Measurements from ENCODE around the gene NDUFB7. TPM values are rescaled to one million over a fixed set of nuclear protein-coding genes. Genes with fewer than 3 reads are reported as not detected.
"Not testable (repeated sequence)": the region's sequence is repeated elsewhere in the genome, so short reads cannot be mapped to it uniquely, and the experiment has no call there.

Gene NDUFB7
- total and polyA plus RNA-seq, 2 experiments from 2014 or later, result 244 to 316 TPM

DNA sequence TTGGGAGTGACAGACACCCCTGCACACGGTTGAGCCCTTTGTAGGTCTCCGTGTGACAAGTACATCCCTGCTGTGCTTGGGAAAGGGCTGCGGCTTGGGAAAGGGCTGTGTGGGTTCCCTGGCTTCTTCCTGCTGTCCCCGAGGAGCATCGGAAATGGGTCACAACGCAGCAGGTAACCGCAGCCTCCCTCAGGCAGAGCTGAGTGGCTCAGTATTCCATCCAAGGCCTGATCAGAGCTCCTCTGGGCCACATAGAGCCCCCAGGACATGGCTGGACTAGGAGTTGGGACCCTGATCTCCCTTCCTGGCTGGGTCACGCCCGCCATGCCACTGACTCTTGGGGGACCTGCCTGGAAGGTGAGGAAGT is 26.2 kb downstream of the NDUFB7 start:
- no peak overlapping the region for H2AFZ ChIP-seq
- no peak for DNase-seq
- in situ Hi-C loops (cut with MboI), result no loop called here
- peaks cover 6% of the 10 kb centered on the region; the same call in 1 of the 2 replicates for H3K79me2 ChIP-seq (ENCODE audit: insufficient read depth)
- H3K27me3 ChIP-seq (replicated peaks; ENCODE audit: insufficient read depth), result no peaks in the 10 kb centered on the region
- H3K9ac ChIP-seq, result no peak overlapping the region
- H3K36me3 ChIP-seq (ENCODE audit: low read depth), result no peaks in the 10 kb centered on the region
- H3K4me3 ChIP-seq, result no peak overlapping the region
- no peaks in the 10 kb centered on the region for H3K9me2 ChIP-seq (ENCODE audit: insufficient read depth)
- TF ChIP-seq EZH2 (IDR thresholded peaks at IDR 0.05; ENCODE audit: insufficient read depth, poor library complexity, severe bottlenecking) (no peak), EZH2phosphoT487 (IDR thresholded peaks at IDR 0.05; ENCODE audit: insufficient read depth, low read depth) (no peak)
- H3K4me1 ChIP-seq (ENCODE audit: insufficient read depth), result no peaks in the 10 kb centered on the region
- no peaks in the 10 kb centered on the region for H4K20me1 ChIP-seq (ENCODE audit: insufficient read depth)
- H3K4me2 ChIP-seq (ENCODE audit: unreplicated experiment), result no peak overlapping the region
- no peak overlapping the region for H3K27ac ChIP-seq
- H3F3A ChIP-seq (ENCODE audit: insufficient read depth), result no peaks in the 10 kb centered on the region
- no peaks in the 10 kb centered on the region for H3K9me3 ChIP-seq (ENCODE audit: low read depth)
- 86 to 91% methylated on average over 9 of the region's 9 CpGs for WGBS, 2 experiments (ENCODE audit: low coverage in 1 of 2, low lambda C conversion rate in 2 of 2, missing lambda C conversion rate in 2 of 2)

DNA sequence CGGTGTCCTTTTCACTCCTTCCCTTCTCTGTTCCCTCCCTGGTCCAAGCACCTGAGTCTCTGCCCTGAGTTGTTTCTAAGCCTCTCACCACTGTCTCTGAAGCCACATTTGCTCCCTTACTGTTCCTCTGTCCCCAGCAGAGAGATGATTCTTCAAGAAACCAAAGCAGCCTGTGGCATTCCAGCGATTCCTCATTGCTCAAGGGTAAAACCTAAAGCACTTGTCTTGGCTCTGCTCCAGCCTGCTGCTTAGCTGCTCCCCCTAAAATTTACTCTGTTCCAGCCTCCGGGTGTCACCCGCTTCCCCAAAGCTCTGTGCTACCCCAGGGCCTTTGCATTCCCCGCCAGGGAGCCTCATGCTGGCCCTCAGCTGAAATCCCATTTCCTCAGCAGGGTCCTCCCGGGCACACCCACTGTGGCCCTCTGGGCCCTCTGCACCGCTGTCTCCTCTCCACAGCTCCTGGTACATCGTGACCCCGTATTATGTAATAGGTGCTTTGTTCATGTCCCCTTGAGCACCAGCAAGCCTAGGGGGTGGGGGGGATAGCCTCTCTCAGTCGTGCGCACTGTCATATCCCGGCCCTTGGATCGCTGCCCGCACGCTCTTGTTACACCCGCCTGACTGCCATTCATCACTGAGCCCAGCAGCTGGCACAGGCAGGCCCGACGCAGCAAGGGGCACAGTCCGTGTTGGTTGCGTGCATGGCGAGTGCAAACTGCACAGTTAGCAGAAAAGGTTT is 26.7 kb downstream of the NDUFB7 start:
- no peak overlapping the region for H3K4me2 ChIP-seq (ENCODE audit: unreplicated experiment)

DNA sequence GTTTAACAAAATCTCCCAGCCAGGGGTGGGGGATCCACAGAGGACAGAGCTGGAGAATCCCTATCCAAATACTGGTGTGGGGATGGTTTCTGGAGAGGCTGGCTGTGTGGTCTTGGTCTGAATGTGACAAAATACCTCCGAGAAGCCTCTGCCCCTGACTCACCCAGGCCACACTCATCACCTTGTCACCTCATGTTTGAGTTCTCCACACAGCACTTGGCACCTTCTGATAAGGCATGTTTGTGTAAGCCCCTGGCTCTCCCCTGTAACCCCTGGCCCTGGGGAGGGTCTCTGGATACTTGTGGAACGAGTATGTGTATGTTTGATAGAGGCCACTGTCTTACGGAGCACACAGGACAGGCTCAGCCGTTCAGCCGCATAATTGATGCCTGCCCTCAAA is 27.8 kb downstream of the NDUFB7 start:
- H3K9me2 ChIP-seq (ENCODE audit: insufficient read depth), result no peaks in the 10 kb centered on the region
- peaks cover 6% of the 10 kb centered on the region; the same call in 1 of the 2 replicates for H3K79me2 ChIP-seq (ENCODE audit: insufficient read depth)
- no peak overlapping the region for H3K4me3 ChIP-seq
- H3K4me2 ChIP-seq (ENCODE audit: unreplicated experiment), result no peak overlapping the region
- no peak for DNase-seq
- H3K4me1 ChIP-seq (ENCODE audit: insufficient read depth), result no peaks in the 10 kb centered on the region
- H3K27me3 ChIP-seq (replicated peaks; ENCODE audit: insufficient read depth), result no peaks in the 10 kb centered on the region
- no peaks in the 10 kb centered on the region for H3F3A ChIP-seq (ENCODE audit: insufficient read depth)
- H4K20me1 ChIP-seq (ENCODE audit: insufficient read depth), result no peaks in the 10 kb centered on the region
- H3K9me3 ChIP-seq (ENCODE audit: low read depth), result no peaks in the 10 kb centered on the region
- H3K36me3 ChIP-seq (ENCODE audit: low read depth), result no peaks in the 10 kb centered on the region
- TF ChIP-seq EZH2phosphoT487 (IDR thresholded peaks at IDR 0.05; ENCODE audit: insufficient read depth, low read depth), result no peak
- no peak for TF ChIP-seq EZH2 (IDR thresholded peaks at IDR 0.05; ENCODE audit: insufficient read depth, poor library complexity, severe bottlenecking)
- H3K9ac ChIP-seq, result no peak overlapping the region
- in situ Hi-C loops (cut with MboI), result no loop called here
- H2AFZ ChIP-seq, result no peak overlapping the region
- H3K27ac ChIP-seq, result no peak overlapping the region
- WGBS, 2 experiments (ENCODE audit: low coverage in 1 of 2, low lambda C conversion rate in 2 of 2, missing lambda C conversion rate in 2 of 2), result 83% methylated on average over 5 of the region's 5 CpGs

More for the DNA sequence above, 26.7 kb downstream of the NDUFB7 start:
- no peaks in the 10 kb centered on the region for H3K36me3 ChIP-seq (ENCODE audit: low read depth)
- TF ChIP-seq EZH2 (IDR thresholded peaks at IDR 0.05; ENCODE audit: insufficient read depth, poor library complexity, severe bottlenecking) (no peak), EZH2phosphoT487 (IDR thresholded peaks at IDR 0.05; ENCODE audit: insufficient read depth, low read depth) (no peak)
- H3K9me2 ChIP-seq (ENCODE audit: insufficient read depth), result no peaks in the 10 kb centered on the region
- no peaks in the 10 kb centered on the region for H3F3A ChIP-seq (ENCODE audit: insufficient read depth)
- H4K20me1 ChIP-seq (ENCODE audit: insufficient read depth), result no peaks in the 10 kb centered on the region
- H3K9ac ChIP-seq, result no peak overlapping the region
- no peak overlapping the region for H2AFZ ChIP-seq
- 91% methylated on average over 21 of the region's 21 CpGs for WGBS, 2 experiments (ENCODE audit: low coverage in 1 of 2, low lambda C conversion rate in 2 of 2, missing lambda C conversion rate in 2 of 2)
- H3K79me2 ChIP-seq (ENCODE audit: insufficient read depth), result peaks cover 6% of the 10 kb centered on the region; the same call in 1 of the 2 replicates
- H3K9me3 ChIP-seq (ENCODE audit: low read depth), result no peaks in the 10 kb centered on the region
- H3K4me3 ChIP-seq, result no peak overlapping the region
- no peak overlapping the region for H3K27ac ChIP-seq
- DNase-seq, result no peak
- no peaks in the 10 kb centered on the region for H3K27me3 ChIP-seq (replicated peaks; ENCODE audit: insufficient read depth)
- H3K4me1 ChIP-seq (ENCODE audit: insufficient read depth), result no peaks in the 10 kb centered on the region
- in situ Hi-C loops (cut with MboI), result no loop called here

DNA sequence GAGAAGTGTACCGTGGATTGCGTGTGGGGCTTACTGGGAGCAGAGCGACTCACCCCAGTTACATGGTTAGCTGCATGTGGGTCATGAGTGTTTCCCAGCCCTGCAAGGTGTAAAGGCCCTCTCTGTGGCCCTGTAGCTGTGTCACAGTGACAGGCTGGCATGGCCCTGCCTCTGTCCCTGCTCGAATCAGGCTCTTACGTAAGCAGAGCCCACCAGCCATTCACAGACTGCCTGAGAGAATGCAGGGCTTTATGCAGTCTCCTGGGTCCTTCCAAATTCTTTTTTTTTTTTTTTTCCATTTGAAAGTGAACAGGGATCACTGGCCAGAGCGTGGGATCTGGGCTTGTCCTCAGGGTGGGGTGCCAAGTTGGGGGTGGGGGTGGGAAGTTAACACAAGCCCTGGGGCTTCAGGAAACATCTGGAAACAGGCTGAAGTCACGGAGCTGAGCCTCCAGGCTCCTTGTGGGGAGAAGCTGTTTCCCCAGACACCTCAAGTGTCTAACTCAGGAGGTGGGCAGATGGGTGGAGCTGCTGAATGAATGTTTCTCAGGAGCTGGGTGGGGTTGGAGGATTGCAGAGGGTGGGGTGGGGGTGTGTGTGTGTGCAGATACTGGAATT is 29.0 kb downstream of the NDUFB7 start:
- H3K36me3 ChIP-seq (ENCODE audit: low read depth), result no peaks in the 10 kb centered on the region
- peak; percentile 77 for DNase-seq
- H3K9me3 ChIP-seq (ENCODE audit: low read depth), result no peaks in the 10 kb centered on the region
- H3K4me3 ChIP-seq, result no peak overlapping the region
- H2AFZ ChIP-seq, result no peak overlapping the region
- H3K27ac ChIP-seq, result peak overlapping the region; percentile 31; the same call in 1 of the 2 replicates
- TF ChIP-seq EZH2 (IDR thresholded peaks at IDR 0.05; ENCODE audit: insufficient read depth, poor library complexity, severe bottlenecking) (no peak), EZH2phosphoT487 (IDR thresholded peaks at IDR 0.05; ENCODE audit: insufficient read depth, low read depth) (no peak)
- peaks cover 6% of the 10 kb centered on the region; the same call in 1 of the 2 replicates for H3K79me2 ChIP-seq (ENCODE audit: insufficient read depth)
- no peaks in the 10 kb centered on the region for H3K9me2 ChIP-seq (ENCODE audit: insufficient read depth)
- H3F3A ChIP-seq (ENCODE audit: insufficient read depth), result no peaks in the 10 kb centered on the region
- in situ Hi-C loops (cut with MboI), result no loop called here
- no peak overlapping the region for H3K4me2 ChIP-seq (ENCODE audit: unreplicated experiment)
- no peaks in the 10 kb centered on the region for H3K4me1 ChIP-seq (ENCODE audit: insufficient read depth)
- WGBS, 2 experiments (ENCODE audit: low coverage in 1 of 2, low lambda C conversion rate in 2 of 2, missing lambda C conversion rate in 2 of 2), result 49 to 56% methylated on average over 6 to 7 of the region's 7 CpGs
- H4K20me1 ChIP-seq (ENCODE audit: insufficient read depth), result no peaks in the 10 kb centered on the region
- no peaks in the 10 kb centered on the region for H3K27me3 ChIP-seq (replicated peaks; ENCODE audit: insufficient read depth)
- H3K9ac ChIP-seq, result 0 out of 2 replicates have a peak overlapping the region, but pooled peaks have one; percentile 7

DNA sequence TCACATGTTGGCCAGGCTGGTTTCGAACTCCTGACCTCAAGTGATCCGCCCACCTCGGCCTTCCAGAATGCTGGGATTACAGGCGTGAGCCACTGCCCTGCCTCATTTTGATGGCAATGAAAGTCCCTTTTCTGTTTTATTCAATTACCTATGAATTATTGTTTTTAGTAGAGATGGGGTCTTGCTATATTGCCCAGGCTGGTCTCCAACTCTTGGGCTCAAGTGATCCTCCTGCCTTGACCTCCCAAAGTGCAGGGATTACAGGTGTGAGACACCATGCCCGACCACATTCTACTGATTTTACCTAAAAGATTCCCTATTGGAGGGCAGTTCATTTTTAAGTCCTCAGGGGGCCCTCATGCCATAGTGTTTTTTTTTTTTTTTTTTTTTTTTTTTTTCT is 29.9 kb downstream of the NDUFB7 start:
- in situ Hi-C loops (cut with MboI); H2AFZ ChIP-seq; H3K27me3 ChIP-seq (replicated peaks; ENCODE audit: insufficient read depth); H3K9me3 ChIP-seq (ENCODE audit: low read depth); DNase-seq; H3K36me3 ChIP-seq (ENCODE audit: low read depth); H3K9me2 ChIP-seq (ENCODE audit: insufficient read depth); H4K20me1 ChIP-seq (ENCODE audit: insufficient read depth); H3K4me1 ChIP-seq (ENCODE audit: insufficient read depth); H3K4me2 ChIP-seq (ENCODE audit: unreplicated experiment); H3K79me2 ChIP-seq (ENCODE audit: insufficient read depth); H3F3A ChIP-seq (ENCODE audit: insufficient read depth); H3K9ac ChIP-seq; H3K4me3 ChIP-seq: not testable (repeated sequence)
- WGBS, 2 experiments (ENCODE audit: low coverage in 1 of 2, low lambda C conversion rate in 2 of 2, missing lambda C conversion rate in 2 of 2), result 80 to 82% methylated on average over 5 of the region's 5 CpGs
- H3K27ac ChIP-seq, result 0 out of 2 replicates have a peak overlapping the region, but pooled peaks have one; percentile 18

All from GM23248 (cell line).